H1 (cell line): Measurements from ENCODE around the gene UGT1A9. TPM values are rescaled to one million over a fixed set of nuclear protein-coding genes. Genes with fewer than 3 reads are reported as not detected.

Experiments
- RBBP5 ChIP-seq: IDR thresholded peaks from 2 replicates; pipeline ENCODE4 v1.7.1; 2012; ENCODE audit warnings: low read depth, mild to moderate bottlenecking, inconsistent platforms, low read length, moderate library complexity, borderline replicate concordance
- TAF7 ChIP-seq: optimal IDR thresholded peaks from 2 replicates; pipeline ENCODE3; 2011; ENCODE audit warnings: low read depth, mild to moderate bottlenecking, inconsistent platforms, low read length, moderate library complexity, borderline replicate concordance
- polyA plus RNA-seq, 7 experiments: library from polyadenylated mRNA; depleted of rRNA in 3 of 7; stranded (reverse) in 5 of 7; unstranded in 2 of 7; fragments of >200 nt in 5 of 7; fragments of 200-250 nt in 2 of 7; gene quantifications; 1 replicate in 5 of 7; 2 replicates in 1 of 7; 4 replicates in 1 of 7; pipeline versions ENCODE4 v1.2.1 to v1.2.3, GENCODE V29; 2011 to 2013; ENCODE audit warnings: missing spikeins in 2 of 7, mixed read lengths in 2 of 7
- total RNA-seq: library from RNA; stranded (reverse); fragmentation: NEBNext Ultra II Directional; extraction: Animal tissue kit (Norgen Biotek cat#: 25700); gene quantifications from 2 replicates; pipeline ENCODE4 v1.2.1, GENCODE V29; 2021

UGT1A9 gene
- total and polyA plus RNA-seq, 2 of the 8 experiments (the other 6 are each of a cell fraction or from before 2014, with no cell fraction given) = not detected

DNA sequence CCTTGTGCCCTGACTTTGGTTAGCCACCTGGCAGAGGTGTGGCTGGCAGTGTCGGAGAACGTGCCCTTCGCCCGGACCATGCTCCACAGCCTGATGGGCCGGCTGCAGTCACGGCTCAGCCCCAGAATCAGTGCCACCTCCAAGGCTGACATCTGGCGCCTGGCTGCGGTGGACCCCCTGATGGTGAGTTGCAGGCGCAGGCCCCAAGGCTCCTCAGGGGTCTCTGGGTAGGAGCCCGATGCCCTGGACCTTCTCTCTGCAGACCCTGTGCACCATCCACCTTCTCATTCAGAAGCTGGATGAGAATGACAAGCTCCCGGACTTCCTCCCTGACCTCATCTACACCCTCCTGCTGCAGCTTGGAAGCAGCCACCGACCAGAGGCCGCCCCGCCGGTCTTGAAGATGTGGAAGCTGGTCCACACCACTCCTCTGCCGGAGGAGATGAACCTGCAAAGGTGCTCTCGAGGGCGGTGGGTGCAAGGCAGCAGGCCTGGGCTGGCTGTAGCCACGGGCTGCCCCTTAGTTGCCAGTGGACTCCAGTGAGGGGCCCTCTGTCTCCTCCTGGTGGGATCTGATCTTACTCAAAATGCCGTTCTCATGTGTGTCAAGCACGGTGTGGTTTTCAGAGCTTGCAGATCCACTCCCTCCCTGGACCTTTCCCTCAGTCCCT lies 150.5 kb downstream of the UGT1A9 start (continued):
- no peak for TF ChIP-seq RBBP5
- TF ChIP-seq TAF7 = no peak
- TF ChIP-seq, all 59 proteins: peak for 0

Other genes starting within 250 kb of the UGT1A9 start
- 12.0 and 12.9 TPM in 2 replicates for gene USP40, start 105.1 kb upstream of the UGT1A9 start, total RNA-seq
- gene USP40, start 105.1 kb upstream of the UGT1A9 start, polyA plus RNA-seq (2011; rRNA removed) = 15.7 and 17.4 TPM in 2 replicates
- gene UGT1A8, start 54.3 kb upstream of the UGT1A9 start, total RNA-seq = not detected in 2 replicates
- gene UGT1A8, start 54.3 kb upstream of the UGT1A9 start, polyA plus RNA-seq (2011; rRNA removed) = 0.03 TPM in 1 of 2 replicates, not detected in the other
- gene UGT1A10, start 35.5 kb upstream of the UGT1A9 start, total RNA-seq = not detected in 2 replicates
- gene UGT1A10, start 35.5 kb upstream of the UGT1A9 start, polyA plus RNA-seq (2011; rRNA removed) = not detected in 2 replicates
- not detected in 2 replicates for gene UGT1A7, start 10.0 kb downstream of the UGT1A9 start, total RNA-seq
- gene UGT1A7, start 10.0 kb downstream of the UGT1A9 start, polyA plus RNA-seq (2011; rRNA removed) = not detected in 2 replicates
- gene UGT1A6, start 21.0 kb downstream of the UGT1A9 start, total RNA-seq = not detected in 2 replicates
- gene UGT1A6, start 21.0 kb downstream of the UGT1A9 start, polyA plus RNA-seq (2011; rRNA removed) = not detected in 2 replicates
- gene UGT1A5, start 41.0 kb downstream of the UGT1A9 start, total RNA-seq = not detected in 2 replicates
- not detected in 2 replicates for gene UGT1A5, start 41.0 kb downstream of the UGT1A9 start, polyA plus RNA-seq (2011; rRNA removed)
- not detected in 2 replicates for gene UGT1A4, start 46.8 kb downstream of the UGT1A9 start, total RNA-seq
- not detected in 2 replicates for gene UGT1A4, start 46.8 kb downstream of the UGT1A9 start, polyA plus RNA-seq (2011; rRNA removed)
- gene UGT1A3, start 57.1 kb downstream of the UGT1A9 start, total RNA-seq = not detected in 2 replicates
- gene UGT1A3, start 57.1 kb downstream of the UGT1A9 start, polyA plus RNA-seq (2011; rRNA removed) = not detected in 2 replicates
- gene UGT1A1, start 88.4 kb downstream of the UGT1A9 start, total RNA-seq = not detected in 2 replicates
- not detected in 2 replicates for gene UGT1A1, start 88.4 kb downstream of the UGT1A9 start, polyA plus RNA-seq (2011; rRNA removed)
- gene MROH2A, start 106.4 kb downstream of the UGT1A9 start, total RNA-seq = not detected in 2 replicates
- gene MROH2A, start 106.4 kb downstream of the UGT1A9 start, polyA plus RNA-seq (2011; rRNA removed) = not detected in 2 replicates
- gene HJURP, start 182.6 kb downstream of the UGT1A9 start, total RNA-seq = 56.6 and 60.5 TPM in 2 replicates
- gene HJURP, start 182.6 kb downstream of the UGT1A9 start, polyA plus RNA-seq (2011; rRNA removed) = 39.3 and 49.3 TPM in 2 replicates
- 0.54 TPM in 1 of 2 replicates, not detected in the other for gene TRPM8, start 245.5 kb downstream of the UGT1A9 start, total RNA-seq
- gene TRPM8, start 245.5 kb downstream of the UGT1A9 start, polyA plus RNA-seq (2011; rRNA removed) = 0.18 and 0.44 TPM in 2 replicates